GM10847 (cell line): ENCODE measurements around the gene REC114.

ENCODE experiments used
- POLR2A ChIP-seq: IDR thresholded peaks from 2 replicates; pipeline ENCODE4 v1.6.1; 2011; ENCODE audit not compliant: insufficient read length; ENCODE audit errors: extremely low read depth

Gene REC114

DNA sequence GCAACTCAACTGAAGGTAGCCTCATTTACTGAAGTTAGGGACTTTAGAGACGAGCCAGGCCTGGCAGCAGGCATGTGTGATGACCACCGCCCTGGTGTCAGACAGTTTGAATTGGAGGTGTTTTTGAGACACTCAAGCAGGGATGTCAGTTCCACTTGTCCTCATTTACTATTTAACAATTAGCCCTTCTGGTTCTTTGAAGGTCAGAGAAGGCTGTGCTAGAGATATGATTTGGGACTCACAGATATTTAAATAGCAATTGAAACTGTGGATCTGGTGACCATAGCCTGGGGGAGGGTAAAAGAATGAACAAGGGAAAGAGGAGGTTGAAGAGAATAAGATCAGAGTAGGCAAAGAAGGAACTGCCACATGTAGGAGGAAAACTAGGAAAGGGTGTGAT, 74.6 kb downstream of the REC114 start:
- TF ChIP-seq POLR2A: no peak

DNA sequence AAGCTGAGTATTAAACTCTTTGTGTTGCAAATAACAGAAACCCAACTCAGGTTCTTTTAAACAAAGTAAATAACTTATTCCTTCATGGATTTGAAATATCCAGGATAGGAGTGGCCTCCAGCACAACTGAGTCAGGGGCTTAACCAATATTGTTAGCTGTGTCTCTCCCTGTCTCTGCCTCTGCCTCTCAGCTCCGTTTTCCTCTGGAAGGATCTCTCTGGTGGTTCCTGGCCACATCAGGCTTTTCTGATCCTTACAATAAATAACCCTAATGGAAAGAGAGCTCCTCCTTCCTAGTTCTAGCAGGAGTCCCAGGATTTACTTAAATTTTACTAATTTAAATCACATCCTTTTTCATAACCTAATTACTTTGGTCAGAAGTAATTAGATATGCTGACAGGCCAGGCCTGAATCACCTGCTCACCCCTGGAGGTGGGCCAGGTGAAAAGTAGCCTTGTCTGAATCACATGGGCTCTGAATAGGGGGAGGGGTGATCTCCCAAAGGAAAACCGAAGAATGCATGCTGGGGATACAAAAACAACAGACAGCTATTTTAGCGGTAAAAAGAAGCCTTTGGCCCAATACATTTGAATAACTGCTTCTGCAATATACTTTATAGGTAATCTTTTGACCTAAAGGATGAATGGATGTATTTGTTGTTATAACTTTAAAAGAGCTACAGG, 75.4 kb downstream of the REC114 start:
- no peak for TF ChIP-seq POLR2A

DNA sequence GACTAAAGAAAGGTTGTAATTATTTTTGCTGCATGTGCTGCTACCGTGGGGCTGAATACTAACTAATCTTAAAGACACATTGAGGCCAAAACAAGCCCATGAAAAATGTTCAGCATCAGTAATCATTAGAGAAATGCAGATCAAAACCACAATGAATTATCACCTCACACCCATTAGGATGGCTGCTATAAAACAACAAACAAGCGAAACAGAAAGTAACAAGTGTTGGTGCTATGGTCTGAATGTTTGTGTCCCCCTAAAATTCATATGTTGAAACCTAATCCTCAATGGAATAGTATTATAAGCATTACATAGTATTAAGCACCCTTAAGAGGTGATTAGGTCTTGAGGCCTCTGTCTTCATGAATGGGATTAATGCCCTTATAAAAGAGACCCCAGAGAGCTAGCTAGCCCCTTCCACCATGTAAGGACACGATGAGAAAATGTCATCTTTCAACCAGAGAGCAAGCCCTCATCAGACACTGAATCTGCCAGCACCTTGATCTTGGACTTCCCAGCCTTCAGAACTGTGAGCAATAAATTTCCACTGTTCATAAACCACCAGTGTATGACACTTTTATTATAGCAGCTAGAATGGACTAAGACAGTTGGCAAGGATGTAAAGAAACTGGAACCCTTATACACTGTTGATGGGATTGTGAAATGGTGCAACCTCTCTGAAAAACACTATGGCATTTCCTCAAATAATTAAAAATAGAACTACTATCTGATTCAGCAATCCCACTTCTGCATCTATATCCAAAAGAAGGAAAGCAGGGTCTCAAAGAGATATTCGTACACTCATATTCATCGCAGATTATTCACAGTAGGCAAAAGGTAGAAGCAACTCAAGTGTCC, 76.1 kb downstream of the REC114 start:
- no peak for TF ChIP-seq POLR2A

DNA sequence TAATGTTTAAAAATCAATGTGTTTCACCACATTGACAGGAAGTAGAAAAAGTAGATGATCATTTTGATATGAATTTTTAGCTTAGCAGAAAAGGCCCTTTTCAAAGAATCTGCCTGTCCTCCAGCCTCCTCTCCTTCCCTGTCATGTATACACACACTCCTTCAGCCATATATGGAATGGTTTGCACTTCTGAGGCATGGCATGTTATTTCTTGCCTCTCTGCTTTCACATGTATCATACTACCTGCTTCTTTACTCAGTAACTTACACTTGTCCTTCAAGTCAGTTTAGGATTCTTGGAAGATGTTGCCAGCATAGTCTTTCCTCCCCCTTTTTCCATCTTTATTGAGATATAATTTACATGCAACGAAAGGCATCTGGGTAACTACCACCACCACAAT, 79.0 kb downstream of the REC114 start:
- no peak for TF ChIP-seq POLR2A

DNA sequence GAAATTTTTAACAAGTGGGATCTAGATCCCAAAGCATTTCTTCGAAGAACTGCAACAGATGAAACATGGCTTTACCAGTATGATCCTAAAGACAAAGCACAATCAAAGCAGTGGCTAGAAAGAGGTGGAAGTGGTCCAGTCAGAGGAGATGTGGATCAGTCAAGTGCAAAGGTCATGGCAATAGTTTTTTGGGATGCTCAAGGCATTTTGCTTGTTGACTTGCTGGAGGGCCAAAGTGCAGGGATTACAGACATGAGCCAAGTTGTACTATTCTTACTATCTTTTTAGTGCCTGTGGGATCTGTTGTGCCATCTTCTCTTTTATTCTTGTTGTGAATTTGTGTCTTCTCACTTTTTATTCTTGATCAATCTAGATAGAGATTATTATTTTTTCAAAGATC, 82.0 kb downstream of the REC114 start:
- no peak for TF ChIP-seq POLR2A

DNA sequence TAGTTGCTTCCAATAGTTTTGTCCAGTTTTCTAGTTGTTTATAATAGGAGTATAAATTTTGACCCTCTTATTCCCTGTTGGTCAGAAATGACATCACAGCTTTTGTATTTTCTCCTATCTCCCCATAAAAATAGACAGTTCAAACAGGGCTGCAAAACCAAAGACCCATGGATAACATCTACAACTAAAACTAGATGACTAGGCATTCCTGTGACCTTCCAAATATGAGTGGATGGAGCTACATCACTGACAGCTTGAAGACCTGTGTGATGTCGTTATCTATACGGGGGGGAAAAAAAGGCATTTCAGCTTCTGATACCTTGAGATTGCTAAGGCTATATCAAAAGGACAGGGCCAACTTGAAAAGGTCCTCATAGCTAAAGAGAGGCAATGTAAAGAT, 84.6 kb downstream of the REC114 start:
- TF ChIP-seq POLR2A: no peak

DNA sequence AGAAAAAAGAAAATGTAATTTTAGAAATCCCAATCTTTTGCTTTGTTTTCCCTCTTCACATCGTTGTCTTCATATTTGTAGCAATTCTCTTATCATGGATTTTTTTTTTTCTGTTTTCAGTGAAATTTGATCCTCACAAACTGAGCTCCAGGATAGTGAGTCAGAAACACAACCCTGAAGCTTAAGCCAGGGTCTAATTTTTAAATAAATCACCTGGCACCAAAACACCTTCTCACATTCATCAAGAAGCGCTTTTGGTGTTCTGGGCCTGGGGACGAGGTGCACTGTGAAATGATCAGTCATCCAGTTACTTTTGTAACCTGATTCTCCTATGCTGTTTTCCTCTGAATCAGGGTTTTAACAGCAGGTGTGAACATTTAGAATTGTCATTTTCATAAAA, 87.7 kb downstream of the REC114 start:
- TF ChIP-seq POLR2A: no peak

DNA sequence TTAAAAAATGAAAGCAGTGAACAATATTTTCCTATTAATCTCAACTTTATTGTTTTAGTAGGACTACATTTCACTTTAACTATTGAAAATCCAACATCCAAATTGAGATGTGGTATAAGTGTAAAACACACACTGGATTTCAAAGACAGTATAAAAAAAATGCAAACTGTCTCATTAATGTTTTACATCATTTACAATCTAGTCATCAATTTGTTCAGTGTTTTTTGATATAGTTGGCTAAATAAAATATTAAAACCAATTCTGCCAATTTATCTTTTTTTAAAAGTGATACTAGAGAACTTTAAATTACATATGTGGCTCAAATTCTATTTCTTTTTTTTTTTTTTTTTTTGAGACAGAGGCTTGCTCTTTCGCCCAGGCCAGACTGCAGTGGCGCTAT, 95.2 kb downstream of the REC114 start:
- no peak for TF ChIP-seq POLR2A

DNA sequence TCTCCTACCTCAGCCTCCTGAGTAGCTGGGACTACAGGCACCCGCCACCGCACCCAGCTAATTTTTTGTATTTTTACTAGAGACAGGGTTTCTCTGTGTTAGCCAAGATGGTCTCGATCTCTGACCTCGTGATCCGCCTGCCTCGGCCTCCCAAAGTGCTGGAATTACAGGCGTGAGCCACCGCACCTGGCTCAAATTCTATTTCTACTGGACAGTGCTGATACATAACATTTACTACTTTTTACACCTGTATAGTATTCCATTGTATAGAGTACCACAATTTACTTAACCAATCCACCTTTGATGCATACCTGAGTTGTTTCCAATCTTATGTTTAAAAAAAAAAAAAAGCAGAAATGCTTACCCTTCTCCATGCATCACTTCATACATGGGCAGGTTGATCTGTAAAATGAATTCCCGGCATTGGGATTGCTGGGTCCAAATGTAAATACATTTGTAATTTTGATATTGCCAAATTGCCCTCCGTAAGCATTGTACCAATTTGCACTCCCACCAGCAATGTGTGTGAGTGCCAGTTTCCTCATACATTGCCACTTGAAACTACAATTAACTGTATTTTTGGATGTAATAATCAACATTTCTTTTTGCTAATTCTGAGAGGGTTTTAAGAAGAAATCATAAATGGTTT, 95.7 kb downstream of the REC114 start:
- TF ChIP-seq POLR2A: no peak

DNA sequence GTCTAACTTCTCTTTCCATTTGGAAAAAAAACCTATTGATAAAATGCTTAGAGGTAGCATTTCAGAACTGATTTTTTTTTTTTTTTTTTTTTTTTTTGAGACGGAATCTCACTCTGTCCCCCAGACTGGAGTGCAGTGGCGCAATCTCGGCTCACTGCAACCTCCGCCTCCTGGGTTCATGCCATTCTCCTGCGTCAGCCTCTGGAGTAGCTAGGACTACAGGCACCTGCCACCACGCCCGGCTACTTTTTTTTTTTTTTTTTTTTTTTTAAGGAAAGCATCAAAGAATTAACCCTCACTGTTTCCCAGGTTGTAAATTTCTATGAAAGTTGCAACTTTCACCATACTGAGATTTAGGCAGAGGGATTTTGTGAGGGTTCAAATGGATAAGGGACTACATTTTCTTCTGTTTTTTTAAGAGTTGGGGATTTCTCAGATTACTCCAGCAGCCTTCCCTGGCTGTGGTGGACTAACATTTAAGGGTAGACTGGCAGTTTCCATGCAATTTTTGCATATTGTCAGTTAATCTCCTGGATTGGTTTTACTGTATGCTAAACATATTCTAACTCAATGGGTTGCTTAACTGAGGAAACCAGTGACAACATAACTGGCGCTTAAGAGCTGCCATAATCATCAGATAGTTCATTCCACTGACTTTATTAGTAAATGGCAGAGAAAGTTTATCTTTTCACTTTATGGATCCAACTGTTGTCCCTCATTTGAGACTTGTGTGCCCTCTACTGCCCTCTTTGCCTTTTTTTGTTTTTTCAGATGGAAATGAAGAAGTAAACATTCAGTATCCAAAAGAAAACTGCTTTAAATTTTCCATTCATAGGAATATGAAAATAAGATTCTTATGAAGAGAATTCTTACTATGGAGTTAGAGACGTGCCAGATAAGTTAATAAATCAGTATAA, 96.5 kb downstream of the REC114 start:
- no peak for TF ChIP-seq POLR2A

DNA sequence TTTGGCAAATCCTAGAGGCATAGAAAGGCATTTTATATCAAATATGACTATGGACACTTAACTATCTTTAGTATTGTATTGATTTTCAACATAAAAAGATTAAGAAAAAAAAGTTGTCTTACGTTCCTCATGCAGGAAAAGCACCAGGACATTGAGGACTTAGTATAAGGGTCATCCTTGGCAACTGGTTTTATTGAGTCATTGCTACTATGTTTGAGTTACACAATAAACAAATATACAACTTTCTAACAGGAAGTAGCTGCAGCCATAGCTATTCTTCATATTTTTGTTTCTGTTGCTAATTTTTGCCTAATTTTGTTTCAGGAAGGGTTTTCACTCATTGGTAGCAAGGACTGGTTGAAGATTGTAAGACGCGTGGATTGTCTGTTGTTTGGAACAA, 97.2 kb downstream of the REC114 start:
- TF ChIP-seq POLR2A: no peak

DNA sequence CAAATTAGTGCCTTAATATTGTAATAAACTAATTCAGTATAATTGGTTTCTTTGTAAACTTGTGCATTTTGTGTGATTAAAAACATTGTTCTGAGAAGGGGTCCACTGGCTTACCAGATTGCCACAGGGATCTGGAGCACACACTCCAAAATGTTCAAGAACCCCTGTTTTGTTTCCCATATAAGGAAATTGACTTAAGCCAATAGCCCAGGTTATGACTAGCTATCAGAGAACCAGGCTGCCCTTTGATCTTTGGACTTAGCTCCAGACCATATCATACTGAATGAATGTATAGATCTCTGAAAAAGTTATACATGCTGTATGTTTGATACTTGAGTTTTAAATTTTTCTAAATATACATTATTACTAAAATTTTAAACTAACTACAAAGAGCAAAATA, 98.5 kb downstream of the REC114 start:
- no peak for TF ChIP-seq POLR2A

DNA sequence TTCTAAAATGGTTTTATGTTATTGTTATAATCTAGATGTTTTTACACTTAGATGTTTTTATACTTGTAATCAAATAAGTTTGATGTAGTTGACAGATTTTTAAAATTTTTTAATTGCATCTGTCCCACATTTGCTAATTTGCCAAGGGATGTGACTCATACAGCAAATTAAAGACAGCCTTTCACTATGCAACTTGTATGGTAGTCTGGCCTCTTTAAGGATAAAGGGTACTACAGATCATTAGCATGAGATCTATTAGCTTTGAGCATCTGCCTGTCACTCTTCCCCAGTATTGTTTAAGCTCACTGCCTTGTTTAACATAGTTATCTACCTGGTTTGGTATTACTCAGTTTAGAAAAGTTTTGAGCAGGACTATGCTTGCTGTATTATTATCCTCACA, 107.2 kb downstream of the REC114 start:
- TF ChIP-seq POLR2A: no peak

DNA sequence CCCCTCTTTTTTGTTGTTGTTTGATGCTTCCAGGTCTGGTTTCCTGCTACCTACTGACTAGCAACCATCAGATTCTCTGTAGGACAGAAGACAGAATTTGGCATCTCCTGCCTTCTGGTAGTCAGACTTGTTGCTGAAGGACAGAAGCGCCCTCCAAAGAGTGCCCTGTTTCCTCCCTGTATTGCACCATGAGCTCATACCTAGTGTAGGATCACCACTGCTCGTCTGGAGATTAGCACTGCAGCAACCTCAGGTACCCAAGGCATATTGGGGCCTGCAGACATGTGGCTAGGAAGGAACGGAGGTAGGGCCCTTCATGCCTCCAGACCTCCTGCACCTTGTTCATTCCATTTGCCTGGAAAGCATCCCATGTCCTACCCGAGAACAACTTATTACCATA, 112.1 kb downstream of the REC114 start:
- TF ChIP-seq POLR2A: no peak

DNA sequence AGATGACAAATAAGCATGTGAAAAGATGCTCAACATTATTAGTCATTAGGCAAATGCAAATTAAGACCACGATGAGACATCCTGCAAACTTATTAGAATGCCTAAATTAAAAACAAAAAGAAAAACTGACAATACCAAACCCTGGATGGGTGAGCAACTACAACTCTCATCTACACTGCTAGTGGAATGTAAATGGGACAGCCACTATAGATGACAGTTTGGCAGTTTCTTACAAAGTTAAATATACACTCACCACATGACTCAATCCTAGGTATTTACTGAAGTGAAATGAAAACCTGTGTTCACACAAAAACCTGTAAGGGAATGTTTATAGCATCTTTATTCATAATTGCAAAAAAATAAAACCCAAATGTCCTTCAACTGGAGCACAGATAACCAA, 115.6 kb downstream of the REC114 start:
- TF ChIP-seq POLR2A: no peak
